Stimulated activated CD8-positive, alpha-beta memory T cell treated with anti-CD3 and anti-CD28 coated beads, Interleukin-2, amount 100 ng/mL, for 48 hours (primary cell): ENCODE results near the gene CCNY.
"Not testable (repeated sequence)": the region's sequence is repeated elsewhere in the genome, so short reads cannot be mapped to it uniquely, and the experiment has no call there.

Experiments
- DNase-seq, 2 donors: peaks; one replicate each; pipeline ENCODE4 v3.0.0-alpha.2; 2020; ENCODE audit warnings: low read depth in 2 of 2

Gene CCNY

GRCh38 chr10:35334297-35334696 lies 2.0 kb upstream of the CCNY start:
- DNase-seq: no peak

- no peak for DNase-seq
Observed at GRCh38 chr10:35335133-35336083, 901 bp upstream of the CCNY start.

- DNase-seq: peak in 1 of 2 donors; percentile 20
Observed at GRCh38 chr10:35336921-35337823, 863 bp downstream of the CCNY start.

GRCh38 chr10:35339942-35340341 lies 3.6 kb downstream of the CCNY start:
- no peak for DNase-seq

GRCh38 chr10:35340975-35341374 lies 4.7 kb downstream of the CCNY start:
- DNase-seq: no peak

GRCh38 chr10:35341521-35341920 lies 5.2 kb downstream of the CCNY start:
- DNase-seq: no peak

GRCh38 chr10:35342183-35342753 lies 6.0 kb downstream of the CCNY start:
- no peak for DNase-seq

- no peak for DNase-seq
Observed at GRCh38 chr10:35343739-35344138, 7.4 kb downstream of the CCNY start.

GRCh38 chr10:35345383-35345742 lies 9.1 kb downstream of the CCNY start:
- no peak for DNase-seq

- no peak for DNase-seq
Observed at GRCh38 chr10:35346248-35346647, 9.9 kb downstream of the CCNY start.

- DNase-seq: no peak
Observed at GRCh38 chr10:35347121-35347562, 10.8 kb downstream of the CCNY start.

GRCh38 chr10:35347899-35348608 lies 11.7 kb downstream of the CCNY start:
- no peak for DNase-seq

GRCh38 chr10:35348609-35349388 lies 12.5 kb downstream of the CCNY start:
- no peak for DNase-seq

GRCh38 chr10:35349389-35349915 lies 13.1 kb downstream of the CCNY start:
- no peak for DNase-seq

GRCh38 chr10:35351021-35351420 lies 14.7 kb downstream of the CCNY start:
- no peak for DNase-seq

GRCh38 chr10:35352097-35352496 lies 15.8 kb downstream of the CCNY start:
- no peak for DNase-seq

- DNase-seq: no peak
Observed at GRCh38 chr10:35352512-35352911, 16.2 kb downstream of the CCNY start.

GRCh38 chr10:35353395-35353794 lies 17.1 kb downstream of the CCNY start:
- DNase-seq: no peak

- no peak for DNase-seq
Observed at GRCh38 chr10:35353805-35354204, 17.5 kb downstream of the CCNY start.

- not testable (repeated sequence) for DNase-seq
Observed at GRCh38 chr10:35354257-35354656, 17.9 kb downstream of the CCNY start.
